CD4-positive, alpha-beta T cell treated with Interferon alpha-2 for 1 hour (primary cell): Measurements from ENCODE around the gene PDLIM5.
"Not testable (repeated sequence)": the region's sequence is repeated elsewhere in the genome, so short reads cannot be mapped to it uniquely, and the experiment has no call there.

ENCODE experiments used
- DNase-seq, 2 donors: peaks; one replicate each; pipeline ENCODE4 v3.0.0-alpha.2; 2020 to 2022

Gene PDLIM5, protein sequence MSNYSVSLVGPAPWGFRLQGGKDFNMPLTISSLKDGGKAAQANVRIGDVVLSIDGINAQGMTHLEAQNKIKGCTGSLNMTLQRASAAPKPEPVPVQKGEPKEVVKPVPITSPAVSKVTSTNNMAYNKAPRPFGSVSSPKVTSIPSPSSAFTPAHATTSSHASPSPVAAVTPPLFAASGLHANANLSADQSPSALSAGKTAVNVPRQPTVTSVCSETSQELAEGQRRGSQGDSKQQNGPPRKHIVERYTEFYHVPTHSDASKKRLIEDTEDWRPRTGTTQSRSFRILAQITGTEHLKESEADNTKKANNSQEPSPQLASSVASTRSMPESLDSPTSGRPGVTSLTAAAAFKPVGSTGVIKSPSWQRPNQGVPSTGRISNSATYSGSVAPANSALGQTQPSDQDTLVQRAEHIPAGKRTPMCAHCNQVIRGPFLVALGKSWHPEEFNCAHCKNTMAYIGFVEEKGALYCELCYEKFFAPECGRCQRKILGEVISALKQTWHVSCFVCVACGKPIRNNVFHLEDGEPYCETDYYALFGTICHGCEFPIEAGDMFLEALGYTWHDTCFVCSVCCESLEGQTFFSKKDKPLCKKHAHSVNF

DNA sequence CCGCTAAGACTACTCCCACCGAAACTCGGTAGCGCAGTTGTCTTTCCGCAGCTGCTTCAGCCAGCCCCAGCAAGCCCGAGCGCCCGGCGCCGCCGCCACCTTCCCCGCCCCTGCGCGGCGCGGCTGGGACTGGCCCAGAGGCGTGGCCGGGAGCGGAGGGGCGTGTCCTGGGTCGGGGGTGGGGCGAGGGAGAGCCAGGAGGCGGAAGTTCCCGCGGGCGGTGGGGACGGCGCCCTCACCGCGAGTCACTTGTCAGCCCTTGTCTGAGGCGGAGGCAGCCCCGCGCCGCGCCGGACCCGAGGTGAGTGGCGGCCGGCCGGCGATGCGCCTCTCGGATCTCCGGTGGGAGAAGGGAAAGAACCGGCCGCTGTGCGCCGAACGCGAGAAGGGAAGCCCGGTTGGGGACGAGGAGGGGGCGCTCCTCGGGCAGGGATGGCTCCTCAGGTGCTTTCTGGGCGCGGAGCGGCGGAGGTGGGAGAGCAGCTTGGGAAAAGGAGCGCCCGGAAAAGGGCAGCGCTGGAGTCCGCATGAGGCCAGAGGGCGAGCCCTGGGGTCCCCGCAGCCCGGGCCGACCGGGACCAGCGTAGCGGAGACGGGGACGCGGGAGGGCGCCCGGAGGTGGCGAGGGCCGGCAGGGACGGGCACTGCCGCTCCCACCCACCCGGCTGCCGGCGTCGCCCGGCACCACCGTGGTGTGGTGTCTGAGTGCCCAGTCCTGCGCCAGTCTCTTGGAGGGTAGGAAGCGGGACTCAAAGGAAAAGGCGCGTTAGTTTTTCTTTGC, at the start of gene PDLIM5:
Gene PDLIM5, plus strand, starts transcription at position 248 of the 781 bp plus-strand sequence. CDS start 3,347 bp downstream, outside the sequence.
- peak; percentile 86 to 91 for DNase-seq

DNA sequence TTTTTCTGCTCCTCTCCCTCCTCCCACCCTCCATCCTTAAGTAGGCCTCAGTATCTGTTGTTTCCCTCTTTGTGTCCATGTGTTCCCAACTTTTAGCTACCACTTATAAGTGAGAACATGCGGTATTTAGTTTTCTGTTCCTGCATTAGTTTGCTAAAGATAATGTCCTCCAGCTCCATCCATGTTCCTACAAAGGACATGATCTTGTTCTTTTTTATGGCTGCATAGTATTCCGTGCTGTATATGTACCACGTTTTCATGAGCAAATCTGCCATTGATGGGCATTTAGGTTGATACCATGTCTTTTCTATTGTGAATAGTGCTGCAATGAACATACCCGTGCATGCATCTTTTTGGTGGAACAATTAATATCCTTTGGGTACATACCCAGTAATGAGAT, 49.3 kb upstream of the PDLIM5 start:
- DNase-seq, result not testable (repeated sequence)

DNA sequence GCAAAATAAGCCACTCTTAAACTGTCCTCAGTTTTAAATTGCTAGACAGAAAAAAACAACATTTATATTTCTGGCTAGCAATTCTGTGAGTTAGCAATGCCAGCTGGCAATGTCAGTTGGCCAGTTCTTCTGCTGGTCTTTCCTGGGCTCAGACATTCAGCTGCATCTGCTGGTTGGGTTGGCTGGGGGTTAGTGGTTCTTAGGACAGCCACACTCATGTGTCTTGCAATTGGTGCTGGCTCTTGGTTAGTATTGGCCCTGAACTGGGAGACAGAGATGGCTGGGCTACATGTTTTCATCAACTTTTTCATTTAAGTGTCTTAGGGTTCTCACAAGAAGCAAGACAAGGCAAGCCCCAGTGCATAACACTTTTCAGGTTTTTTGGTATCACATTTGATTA, 48.0 kb upstream of the PDLIM5 start:
- DNase-seq, result no peak

DNA sequence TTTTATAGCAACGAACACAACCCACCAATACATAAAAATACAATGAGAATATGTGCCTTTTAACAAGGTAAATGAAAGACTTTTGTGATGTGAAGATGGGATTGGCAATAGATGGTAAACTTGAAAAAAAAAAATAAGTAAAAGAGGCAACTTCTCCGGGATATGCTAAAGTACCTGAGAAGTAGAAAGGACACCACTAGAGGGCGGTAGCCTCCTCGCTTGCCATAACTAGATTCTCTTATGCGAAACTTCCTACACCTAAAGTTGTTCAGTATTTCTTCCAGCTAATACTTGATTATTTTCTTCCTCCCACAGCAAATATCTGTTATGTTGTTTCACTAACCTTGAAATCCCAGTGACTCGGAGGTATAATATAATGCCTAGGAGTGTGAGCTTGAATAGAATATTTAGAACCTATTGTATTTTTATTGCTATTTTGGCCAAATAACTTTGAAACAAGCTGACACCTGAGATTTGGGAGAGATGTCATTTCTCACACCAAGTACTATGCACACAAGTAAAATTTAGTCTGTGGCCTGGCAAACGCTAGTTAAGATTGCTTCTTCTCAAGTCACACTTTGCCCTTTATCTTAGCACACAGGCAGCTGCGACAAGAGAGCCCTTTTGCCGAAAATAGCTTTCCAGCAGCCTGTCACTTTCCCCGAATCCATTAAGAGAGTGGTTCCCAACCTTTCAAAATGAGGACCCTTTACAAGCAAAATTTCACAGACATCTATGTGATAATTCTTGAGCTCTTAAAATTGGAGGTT, 44.9 kb upstream of the PDLIM5 start:
- peak; percentile 57 to 71 for DNase-seq

DNA sequence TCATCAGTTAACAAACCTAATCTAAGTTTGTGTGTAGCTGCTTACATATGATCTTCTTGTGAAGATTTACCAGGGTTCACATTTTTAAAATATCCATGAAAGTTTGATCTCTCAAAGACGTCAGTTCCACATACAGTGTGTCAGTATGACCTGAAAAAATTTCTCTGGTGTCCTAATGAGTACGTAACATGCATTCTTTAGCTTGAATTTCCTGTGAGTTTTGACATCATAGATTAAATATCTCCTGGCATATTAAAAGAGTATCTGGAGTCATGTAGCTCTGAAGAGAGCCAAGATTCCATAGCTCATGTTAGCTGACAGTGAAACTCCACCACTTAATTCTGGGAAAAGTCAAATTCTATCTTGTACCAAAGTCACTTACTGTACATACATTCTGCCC, 43.9 kb upstream of the PDLIM5 start:
- DNase-seq, result no peak

DNA sequence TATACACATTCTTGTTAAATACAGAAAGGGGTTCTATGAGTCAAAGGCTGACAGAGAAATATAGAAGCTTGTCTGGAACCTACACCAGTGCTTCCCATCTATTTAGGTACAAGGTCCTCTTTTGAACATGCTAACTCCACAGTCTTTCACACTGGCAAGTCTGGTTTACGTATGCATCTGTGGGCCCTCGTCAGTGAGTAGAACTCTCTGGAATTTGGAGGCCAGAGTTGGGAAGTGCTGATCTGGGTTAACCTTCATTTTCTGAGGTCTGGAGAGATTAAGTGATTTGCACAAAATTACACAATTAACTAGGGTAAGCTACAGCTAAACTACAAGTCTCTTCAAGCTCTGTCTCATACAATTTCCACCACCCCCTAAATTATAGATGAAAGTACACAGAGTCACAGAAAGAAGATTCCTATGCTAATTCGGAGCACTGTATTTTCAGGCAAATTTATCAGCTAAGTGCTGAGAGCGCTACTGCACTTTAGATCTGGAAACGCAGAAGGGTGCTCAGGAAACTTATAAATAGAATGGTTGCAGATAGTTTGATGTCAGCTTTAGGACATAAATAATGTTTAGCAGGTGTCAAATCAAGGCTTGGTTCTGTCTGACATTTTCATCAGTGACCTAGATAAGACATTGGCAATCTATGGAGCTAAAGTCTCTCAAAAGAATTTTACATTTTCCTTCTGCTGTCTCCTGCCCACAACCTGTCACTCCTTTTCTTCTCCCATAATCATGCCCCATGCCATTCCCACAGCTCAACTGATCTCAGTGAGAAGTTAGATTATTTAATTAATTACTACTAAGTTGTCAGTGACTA, 43.0 kb upstream of the PDLIM5 start:
- DNase-seq, result no peak

DNA sequence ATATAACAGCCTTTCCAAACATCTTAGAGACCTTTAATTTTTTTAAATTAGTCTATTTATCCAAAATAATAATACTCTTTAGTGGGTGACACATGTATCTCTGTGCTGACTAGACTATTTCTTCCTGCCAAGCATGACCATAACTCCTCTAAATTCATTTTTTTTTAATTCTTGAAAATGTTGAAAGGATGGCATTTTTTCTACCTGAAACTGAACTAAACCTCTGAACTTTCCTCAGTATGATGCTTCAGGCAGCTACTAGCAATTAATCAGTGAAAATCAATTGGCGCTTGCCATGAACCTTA, 42.4 kb upstream of the PDLIM5 start:
- no peak for DNase-seq

DNA sequence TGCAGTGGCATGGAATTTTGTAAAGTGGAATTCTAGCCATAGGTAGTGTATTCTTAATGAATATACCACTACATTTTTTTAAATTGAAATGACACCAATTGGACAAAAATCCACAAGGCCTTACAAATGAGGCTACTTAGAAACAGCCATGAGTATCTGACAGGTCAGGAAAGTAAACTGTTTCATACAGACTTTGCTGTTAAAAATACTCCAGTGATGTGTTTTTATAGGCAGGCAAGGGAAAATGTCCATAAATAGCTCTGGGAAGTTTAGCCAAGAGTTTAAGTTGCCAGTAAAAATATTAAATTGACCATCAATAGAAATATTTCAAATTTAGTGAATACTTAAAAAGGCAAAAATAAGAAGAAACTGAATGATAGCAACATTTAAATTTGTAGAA, 41.8 kb upstream of the PDLIM5 start:
- DNase-seq, result no peak

DNA sequence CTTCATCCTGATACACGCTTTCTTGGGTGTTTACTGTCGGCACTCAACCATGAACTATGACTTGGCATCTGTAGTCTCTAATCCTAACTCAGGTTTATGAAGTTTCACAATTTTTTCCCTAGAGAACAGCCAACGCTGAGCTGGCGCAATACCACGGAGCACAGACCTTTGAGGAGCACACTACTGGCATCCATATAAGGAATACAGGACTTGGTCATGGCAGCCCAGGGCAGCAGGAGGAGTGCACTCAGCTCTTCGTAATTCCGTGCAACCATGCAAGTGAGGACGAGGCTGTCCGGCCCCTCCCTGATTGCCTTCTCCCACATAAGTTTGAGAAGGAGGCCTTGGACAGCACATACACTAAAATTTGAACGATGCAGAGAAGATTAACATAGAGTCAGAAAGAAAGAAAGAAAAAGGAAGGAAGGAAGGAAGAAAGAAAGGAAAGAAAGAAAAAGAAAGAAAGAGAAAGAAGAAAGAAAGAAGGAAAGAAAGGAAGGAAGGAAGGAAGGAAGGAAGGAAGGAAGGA, 41.0 kb upstream of the PDLIM5 start:
- no peak for DNase-seq

DNA sequence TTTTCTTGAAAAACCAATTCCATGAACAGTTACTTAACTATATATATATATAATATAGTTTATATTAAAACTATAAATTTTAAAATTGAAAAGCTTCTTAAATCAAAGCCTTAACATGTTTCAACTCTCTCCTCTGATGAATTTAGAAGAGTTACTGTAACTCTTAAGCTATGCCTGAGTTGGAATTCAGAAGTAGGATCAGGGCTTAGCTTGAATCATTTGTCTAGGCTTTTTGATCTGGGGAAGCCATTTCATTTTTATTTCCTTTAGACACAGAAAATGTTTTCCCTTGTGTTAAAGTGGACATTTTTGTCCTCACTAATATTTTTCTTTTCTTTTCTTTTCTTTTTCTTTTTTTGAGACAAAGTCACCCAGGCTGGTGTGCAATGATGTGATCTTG, 40.4 kb upstream of the PDLIM5 start:
- no peak for DNase-seq

DNA sequence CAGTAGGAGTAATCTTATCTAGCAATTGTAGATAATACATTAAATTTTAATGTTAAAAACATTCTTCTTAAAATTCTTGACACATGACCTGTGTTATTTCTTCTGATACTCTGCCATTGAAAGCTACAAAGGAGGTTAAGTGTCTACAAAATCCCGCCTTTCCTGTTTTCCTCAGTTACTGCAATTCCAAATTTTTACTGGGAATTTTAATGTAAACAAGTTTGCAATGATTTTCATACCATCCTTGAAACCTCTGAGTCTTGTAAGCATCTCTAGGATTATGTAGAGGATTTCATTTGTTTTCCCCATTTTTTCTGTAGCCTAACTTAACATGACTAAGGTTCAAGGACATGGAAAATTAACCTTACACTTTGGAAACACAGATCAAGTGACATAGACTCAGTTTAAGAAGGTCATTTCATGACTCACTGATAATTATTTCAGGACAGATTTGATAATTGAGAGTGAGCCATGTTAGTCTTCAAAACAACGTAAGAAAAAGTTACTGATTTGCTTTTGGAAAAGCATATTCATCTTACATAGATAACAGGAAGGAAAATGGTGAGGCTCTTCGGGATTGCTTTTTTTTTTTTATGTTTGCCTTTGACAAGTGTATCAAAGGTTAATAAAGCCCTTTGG, 39.6 kb upstream of the PDLIM5 start:
- no peak for DNase-seq

DNA sequence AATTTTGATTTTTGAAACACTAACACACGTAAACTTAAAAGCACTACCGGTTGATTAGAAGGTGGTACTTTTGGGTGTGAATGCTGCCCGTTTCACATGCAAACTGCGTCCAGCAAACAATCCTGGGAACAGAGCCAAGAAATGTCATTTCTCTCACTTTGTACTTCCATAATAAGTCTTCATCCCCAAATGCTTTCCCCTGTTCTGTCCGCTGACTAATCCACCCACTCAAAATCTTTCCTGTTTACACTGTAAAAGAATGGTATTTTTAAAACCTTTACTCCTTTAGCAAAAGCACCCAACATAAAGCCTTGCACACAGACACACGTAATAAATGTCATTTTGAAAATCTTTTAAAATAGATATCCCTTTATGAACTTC, 39.1 kb upstream of the PDLIM5 start:
- no peak for DNase-seq

DNA sequence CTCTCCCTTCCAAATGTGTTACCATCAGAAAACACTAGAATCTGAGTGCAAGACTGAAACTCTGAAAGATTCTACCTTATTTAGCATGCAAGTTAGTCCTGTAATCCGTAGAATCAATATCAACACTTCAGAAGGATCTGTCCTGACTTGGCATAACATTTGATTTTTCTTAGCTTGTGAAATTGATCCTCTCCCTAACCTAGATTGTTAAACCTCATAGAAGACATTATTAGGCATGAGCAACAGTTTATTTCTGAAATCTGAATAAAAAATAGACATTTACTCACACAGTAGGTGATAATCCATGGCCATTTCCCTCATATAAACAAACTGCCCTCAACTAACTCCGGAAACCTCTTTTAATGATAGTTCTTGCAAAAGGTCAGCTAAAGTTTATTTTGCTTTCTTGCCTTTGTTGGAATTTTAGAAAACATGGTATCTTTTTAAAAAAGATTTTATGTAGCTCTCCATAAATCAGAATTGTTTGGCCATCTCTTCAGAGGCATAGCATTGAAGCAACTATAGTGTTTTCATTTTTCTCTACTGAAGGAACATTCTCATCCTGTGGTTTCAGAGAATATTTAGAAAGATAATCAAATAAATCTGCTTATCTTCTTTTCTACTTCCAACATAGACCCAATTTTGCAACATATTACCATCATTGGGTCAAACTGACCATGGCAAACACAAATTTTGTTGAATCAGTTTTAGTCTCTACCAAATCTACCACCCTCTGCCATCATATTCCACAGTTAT, 38.5 kb upstream of the PDLIM5 start:
- no peak for DNase-seq

DNA sequence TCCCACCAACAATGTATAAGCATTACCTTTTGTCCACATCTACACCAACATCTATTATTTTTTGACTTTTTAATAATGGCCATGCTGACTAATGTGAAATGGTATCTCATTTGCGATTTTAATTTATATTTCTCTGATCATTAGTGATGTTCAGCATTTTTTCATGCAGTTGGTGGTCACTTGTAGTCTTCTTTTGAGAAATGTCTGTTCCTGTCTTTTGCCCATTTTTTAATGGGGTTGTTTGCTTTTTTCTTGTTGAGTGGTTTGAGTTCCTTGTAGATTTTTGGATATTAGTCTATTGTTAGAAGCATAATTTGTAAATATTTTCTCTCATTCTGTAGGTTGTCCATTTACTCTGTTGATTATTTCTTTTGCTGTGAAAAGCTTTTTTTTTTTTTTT, 36.8 kb upstream of the PDLIM5 start:
- DNase-seq, result no peak

DNA sequence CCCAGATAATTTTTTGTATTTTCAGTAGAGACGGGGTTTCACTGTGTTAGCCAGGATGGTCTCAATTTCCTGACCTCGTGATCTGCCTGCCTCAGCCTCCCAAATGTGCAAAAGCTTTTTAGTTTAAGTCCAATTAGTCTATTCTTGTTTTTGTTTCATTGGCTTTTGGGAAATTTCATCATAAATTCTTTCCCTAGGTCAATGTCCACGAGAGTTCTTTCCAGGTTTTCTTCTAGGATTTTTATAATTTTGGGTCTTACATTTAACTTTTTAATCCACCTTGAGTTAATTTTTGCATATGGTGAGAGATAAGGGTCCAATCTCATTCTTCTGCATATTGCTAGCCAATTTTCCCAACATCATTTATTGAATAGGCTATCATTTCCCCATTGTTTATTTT, 36.3 kb upstream of the PDLIM5 start:
- DNase-seq, result no peak

DNA sequence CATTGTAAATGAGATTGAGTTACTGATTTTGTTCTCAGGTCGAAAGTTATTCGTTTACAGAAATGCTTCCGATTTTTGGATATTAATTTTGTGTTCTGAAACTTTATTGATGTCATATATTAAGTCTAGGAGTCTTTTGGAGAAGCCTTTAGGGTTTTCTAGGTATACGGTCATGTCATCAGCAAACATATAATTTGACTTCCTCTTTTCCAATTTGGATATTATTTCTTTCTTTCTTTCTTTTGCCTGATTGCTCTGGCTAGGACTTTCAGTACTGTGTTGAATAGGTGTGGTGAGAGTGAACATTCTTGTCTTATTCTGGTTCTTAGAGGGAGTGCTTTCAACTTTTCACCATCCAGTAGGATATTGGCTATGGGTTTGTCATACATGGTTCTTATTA, 35.4 kb upstream of the PDLIM5 start:
- DNase-seq, result no peak

DNA sequence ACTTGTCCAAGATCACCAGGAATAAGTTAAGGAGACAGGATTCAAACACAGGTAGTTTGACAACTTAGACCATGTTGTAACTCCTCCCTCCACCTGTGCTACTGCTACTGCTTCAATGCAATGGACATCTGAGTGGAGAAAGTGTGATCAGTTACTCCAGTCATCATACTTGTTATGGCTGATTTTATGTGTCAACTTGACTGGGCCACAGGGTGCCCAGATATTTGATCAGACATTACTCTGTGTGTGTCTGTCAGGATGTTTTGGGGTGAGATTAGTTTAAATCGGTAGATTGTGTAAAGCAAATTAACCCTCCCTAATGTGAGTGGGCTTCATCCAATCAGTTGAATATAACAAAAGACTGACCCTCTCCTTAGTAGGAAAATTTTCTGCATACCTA, 34.8 kb upstream of the PDLIM5 start:
- no peak for DNase-seq

DNA sequence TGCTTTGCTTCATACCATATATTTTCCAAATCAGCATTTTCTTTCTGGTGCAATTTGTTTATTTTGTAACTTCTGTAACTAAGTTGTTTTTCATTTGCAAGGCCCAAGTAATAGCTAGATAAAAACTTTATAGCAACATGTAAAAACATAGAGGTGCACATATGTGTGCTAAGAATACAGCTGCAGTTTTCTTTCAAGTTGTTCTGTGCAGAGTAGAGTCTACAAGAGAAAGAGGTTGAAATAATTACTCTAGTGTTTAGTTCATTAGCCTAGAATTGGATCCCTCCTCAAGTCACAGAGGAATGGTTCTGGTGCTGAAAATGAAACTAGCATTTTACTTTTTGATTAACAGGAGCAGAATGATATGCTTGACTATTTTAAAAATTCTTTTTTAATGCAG, 32.2 kb upstream of the PDLIM5 start:
- no peak for DNase-seq

DNA sequence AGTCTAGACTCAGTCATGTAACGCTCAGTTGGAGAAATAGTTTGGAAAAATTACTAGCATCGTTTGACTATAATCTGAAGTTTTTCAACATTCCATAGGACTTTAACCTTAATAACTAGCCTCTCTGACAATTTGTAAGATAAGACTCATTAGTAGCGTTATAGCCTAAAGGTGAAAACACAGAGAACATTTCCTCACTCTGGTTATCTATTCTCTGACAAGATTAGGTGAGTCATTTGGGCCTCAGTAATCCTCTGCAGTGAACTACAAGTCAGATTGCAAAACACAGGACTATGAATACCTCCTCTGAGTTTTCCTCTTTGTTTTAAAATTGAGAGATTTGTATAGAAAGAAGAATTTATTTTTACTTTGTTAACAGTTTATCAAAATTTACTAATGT, 31.8 kb upstream of the PDLIM5 start:
- DNase-seq, result no peak

DNA sequence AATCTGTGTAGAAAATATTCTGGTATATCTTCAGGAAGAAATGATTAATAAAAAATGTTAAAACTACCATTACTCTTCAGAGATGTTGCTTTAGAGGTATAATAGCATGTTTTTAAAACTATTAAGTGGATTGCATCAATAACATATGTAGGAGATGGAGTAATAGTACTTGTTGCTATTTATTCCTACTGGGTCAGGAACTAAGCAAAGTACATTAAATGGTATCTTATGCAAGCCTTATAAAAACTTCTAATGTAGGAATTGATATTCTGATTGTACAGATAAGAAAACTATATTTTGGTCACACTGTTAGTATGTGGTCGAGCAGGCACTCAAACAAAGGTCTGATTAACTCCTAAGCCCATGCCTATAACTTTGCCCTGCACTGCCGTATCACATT, 31.4 kb upstream of the PDLIM5 start:
- no peak for DNase-seq

DNA sequence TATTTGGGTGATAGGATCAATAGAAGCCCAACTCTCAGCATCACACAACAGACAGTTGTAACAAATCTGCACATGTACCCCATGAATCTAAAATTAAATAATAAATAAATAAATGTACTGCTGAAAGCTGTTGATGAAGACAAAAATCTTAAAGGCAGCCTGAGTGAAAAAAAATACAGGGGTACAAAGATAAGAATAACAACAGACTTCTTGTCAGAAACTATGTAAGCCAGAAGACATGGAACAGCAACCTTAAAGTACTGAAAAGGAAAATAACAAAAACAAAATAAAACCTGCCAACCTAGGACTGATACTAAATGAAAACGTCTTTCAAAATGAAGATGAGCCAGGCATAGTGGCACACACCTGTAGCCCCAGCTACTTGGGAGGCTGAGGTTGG, 25.0 kb upstream of the PDLIM5 start:
- no peak for DNase-seq
